Measurements from ENCODE around the gene SIRT3. TPM values are rescaled to one million over a fixed set of nuclear protein-coding genes. Genes with fewer than 3 reads are reported as not detected.
"Not testable (repeated sequence)": the region's sequence is repeated elsewhere in the genome, so short reads cannot be mapped to it uniquely, and the experiment has no call there.

Gene SIRT3
- total RNA-seq, 1 donor from 2014 or later = 33.7 TPM

GRCh38 chr11:223884-224283 lies 12.3 kb downstream of the SIRT3 start:
- Mint-ChIP-seq H3K27ac (no peak overlapping the region), H3K4me3 (no peak overlapping the region)

GRCh38 chr11:223026-223789 lies 12.9 kb downstream of the SIRT3 start:
- H3K4me3 Mint-ChIP-seq = no peak overlapping the region
- no peak for DNase-seq (ENCODE audit: extremely low spot score, unreplicated experiment)
- no peaks in the 10 kb centered on the region for H3K9me3 Mint-ChIP-seq
- no peak for TF ChIP-seq CTCF (conservative IDR thresholded peaks at IDR 0.05)
- H3K4me1 Mint-ChIP-seq (ENCODE audit: unreplicated experiment) = no peaks in the 10 kb centered on the region
- peaks cover 5% of the 10 kb centered on the region for H3K36me3 Mint-ChIP-seq
- H3K27ac Mint-ChIP-seq = peak overlapping the region; percentile 4
- H3K27me3 Mint-ChIP-seq = no peaks in the 10 kb centered on the region

More at GRCh38 chr11:223884-224283, 12.3 kb downstream of the SIRT3 start:
- H3K27me3 Mint-ChIP-seq = no peaks in the 10 kb centered on the region
- no peaks in the 10 kb centered on the region for H3K9me3 Mint-ChIP-seq
- H3K4me1 Mint-ChIP-seq (ENCODE audit: unreplicated experiment) = no peaks in the 10 kb centered on the region
- TF ChIP-seq CTCF (conservative IDR thresholded peaks at IDR 0.05) = no peak
- H3K36me3 Mint-ChIP-seq = peaks cover 9% of the 10 kb centered on the region
- DNase-seq (ENCODE audit: extremely low spot score, unreplicated experiment) = no peak

GRCh38 chr11:221998-222789 lies 13.9 kb downstream of the SIRT3 start:
- TF ChIP-seq CTCF (conservative IDR thresholded peaks at IDR 0.05) = no peak
- H3K4me1 Mint-ChIP-seq (ENCODE audit: unreplicated experiment) = no peaks in the 10 kb centered on the region
- DNase-seq (ENCODE audit: extremely low spot score, unreplicated experiment) = no peak
- H3K36me3 Mint-ChIP-seq = peaks cover 5% of the 10 kb centered on the region
- H3K4me3 Mint-ChIP-seq = no peak overlapping the region
- H3K9me3 Mint-ChIP-seq = no peaks in the 10 kb centered on the region
- H3K27me3 Mint-ChIP-seq = no peaks in the 10 kb centered on the region
- H3K27ac Mint-ChIP-seq = no peak overlapping the region

GRCh38 chr11:221539-221938 lies 14.6 kb downstream of the SIRT3 start:
- no peak for DNase-seq (ENCODE audit: extremely low spot score, unreplicated experiment)
- no peaks in the 10 kb centered on the region for H3K4me1 Mint-ChIP-seq (ENCODE audit: unreplicated experiment)
- H3K36me3 Mint-ChIP-seq = peaks cover 5% of the 10 kb centered on the region
- H3K27ac Mint-ChIP-seq = no peak overlapping the region
- H3K4me3 Mint-ChIP-seq = no peak overlapping the region
- H3K9me3 Mint-ChIP-seq = no peaks in the 10 kb centered on the region
- TF ChIP-seq CTCF (conservative IDR thresholded peaks at IDR 0.05) = no peak
- H3K27me3 Mint-ChIP-seq = no peaks in the 10 kb centered on the region

- H3K9me3 Mint-ChIP-seq; H3K27ac Mint-ChIP-seq; H3K27me3 Mint-ChIP-seq; H3K36me3 Mint-ChIP-seq; DNase-seq (ENCODE audit: extremely low spot score, unreplicated experiment); H3K4me1 Mint-ChIP-seq (ENCODE audit: unreplicated experiment); H3K4me3 Mint-ChIP-seq: not testable (repeated sequence)
Observed at GRCh38 chr11:220641-221215, 15.4 kb downstream of the SIRT3 start.
